B cell (primary cell): ENCODE data around the gene WDR12. TPM values are rescaled to one million over a fixed set of nuclear protein-coding genes. Genes with fewer than 3 reads are reported as not detected.

ENCODE experiments used
- ATAC-seq: fragments of 200-7000 bp; cut with Tn5 transposase; one replicate; pipeline ENCODE4 v1.10.0; 2021; ENCODE audit warnings: low read depth, mild to moderate bottlenecking, moderate number of reproducible peaks, moderate library complexity
- CTCF ChIA-PET: fragments of 350-600 bp; sonication (Branson Sonifier 250); formaldehyde crosslinking; loops from one replicate; lab custom pipeline; 2021; ENCODE audit warnings: antibody characterized with exemption, inconsistent platforms; lab: Charles Lee
- POLR2A ChIA-PET: fragments of 350-600 bp; sonication (Branson Sonifier 250); formaldehyde crosslinking; loops from one replicate; lab custom pipeline; 2021; ENCODE audit warnings: antibody characterized with exemption; lab: Charles Lee
- DNase-seq: peaks from one replicate; pipeline ENCODE4 v3.0.0; 2013
- H2AFZ ChIP-seq: 2 replicates; pipeline ENCODE4 v1.6.1; 2012; ENCODE audit warnings: mild to moderate bottlenecking, low read depth, low read length; ENCODE audit not compliant: insufficient read depth, poor library complexity, severe bottlenecking
- H3K27ac ChIP-seq, 2 donors: 1 replicate in 1 of 2; 2 replicates in 1 of 2; pipeline ENCODE4 v1.5.1; 2012 to 2013; ENCODE audit warnings: low read length in 2 of 2, mild to moderate bottlenecking in 2 of 2, moderate library complexity in 1 of 2
- H3K27me3 ChIP-seq, 4 experiments: fragments of 200-600 bp in 1 of 4; sonication (generic) in 1 of 4; replicated peaks in 1 of 4; 1 replicate in 2 of 4; 2 replicates in 2 of 4; pipeline versions ENCODE4 v1.6.1 to v1.7.0; 2013 to 2016; ENCODE audit warnings: low read length in 3 of 4, mild to moderate bottlenecking in 2 of 4, mixed read lengths in 1 of 4, moderate library complexity in 1 of 4; ENCODE audit not compliant: insufficient read depth in 4 of 4, control insufficient read depth in 3 of 4; ENCODE audit errors: control extremely low read depth in 1 of 4
- H3K36me3 ChIP-seq, 2 experiments: replicated peaks in 1 of 2; 1 replicate in 1 of 2; 2 replicates in 1 of 2; pipeline versions ENCODE4 v1.6.1 to v1.7.1; 2013; ENCODE audit warnings: low read length in 1 of 2; ENCODE audit not compliant: insufficient read depth in 2 of 2, control insufficient read depth in 1 of 2; ENCODE audit errors: control extremely low read depth in 1 of 2, extremely low read depth in 1 of 2
- H3K4me1 ChIP-seq, 2 donors: fragments of 200-600 bp in 1 of 2; sonication (generic) in 1 of 2; 1 replicate in 1 of 2; 2 replicates in 1 of 2; pipeline versions ENCODE4 v1.5.1 to v1.6.1; 2013 to 2017; ENCODE audit warnings: low read length in 2 of 2; ENCODE audit not compliant: control insufficient read depth in 2 of 2, insufficient read depth in 2 of 2
- H3K4me2 ChIP-seq: replicated peaks from 2 replicates; pipeline ENCODE3; 2012; ENCODE audit warnings: mild to moderate bottlenecking, low read depth, low read length; ENCODE audit not compliant: poor library complexity, severe bottlenecking
- H3K4me3 ChIP-seq, 5 experiments: fragments of 200-600 bp in 1 of 5; sonication (generic) in 1 of 5; 1 replicate in 3 of 5; 2 replicates in 2 of 5; pipeline versions ENCODE4 v1.5.1 to v1.7.0; 2011 to 2016; ENCODE audit warnings: low read length in 4 of 5, mild to moderate bottlenecking in 4 of 5, low read depth in 2 of 5, control low read depth in 1 of 5, moderate library complexity in 1 of 5; ENCODE audit not compliant: insufficient read depth in 1 of 5; ENCODE audit errors: control extremely low read depth in 1 of 5, extremely low read depth in 1 of 5
- H3K79me2 ChIP-seq: fragments of 200-600 bp; sonication (generic); one replicate; pipeline ENCODE4 v1.6.0; 2016; ENCODE audit warnings: low read length; ENCODE audit not compliant: control insufficient read depth, insufficient read depth
- H3K9ac ChIP-seq: fragments of 200-600 bp; sonication (generic); 2 replicates; pipeline ENCODE4 v1.6.1; 2017; ENCODE audit warnings: mild to moderate bottlenecking, low read length, moderate library complexity
- H3K9me3 ChIP-seq, 3 donors: one replicate each; pipeline versions ENCODE4 v1.6.1 to v1.7.1; 2013; ENCODE audit warnings: low read length in 2 of 3; ENCODE audit not compliant: control insufficient read depth in 2 of 3, insufficient read depth in 1 of 3; ENCODE audit errors: control extremely low read depth in 1 of 3
- H4K20me1 ChIP-seq: 2 replicates; pipeline ENCODE4 v1.6.0; 2012; ENCODE audit warnings: mild to moderate bottlenecking, low read length; ENCODE audit not compliant: insufficient read depth, control insufficient read depth, poor library complexity, severe bottlenecking
- H3K27ac Mint-ChIP-seq: one replicate; pipeline ENCODE4 v1.8.0; 2021; ENCODE audit warnings: mixed read lengths
- H3K27me3 Mint-ChIP-seq: one replicate; pipeline ENCODE4 v1.8.0; 2021; ENCODE audit warnings: mixed read lengths
- H3K4me1 Mint-ChIP-seq: one replicate; pipeline ENCODE4 v1.8.0; 2021; ENCODE audit warnings: mixed read lengths
- H3K4me3 Mint-ChIP-seq: one replicate; pipeline ENCODE4 v1.8.0; 2021; ENCODE audit warnings: mixed read lengths
- H3K9me3 Mint-ChIP-seq: one replicate; pipeline ENCODE4 v1.8.0; 2022; ENCODE audit warnings: mixed read lengths; ENCODE audit not compliant: insufficient read depth
- EZH2 ChIP-seq: IDR thresholded peaks from 2 replicates; pipeline ENCODE4 v1.6.1; 2012; ENCODE audit warnings: borderline replicate concordance, low read depth, mild to moderate bottlenecking, moderate library complexity, low read length; ENCODE audit not compliant: insufficient read depth, poor library complexity, severe bottlenecking
- WGBS: methylation state at CpG from one replicate; pipeline ENCODE4 v1.1.5; 2013; ENCODE audit warnings: missing lambda C conversion rate; ENCODE audit not compliant: insufficient coverage; 5-methylcytosine and 5-hydroxymethylcytosine counted together
- intact Hi-C: fragments of 100-400 bp; cut with micrococcal nuclease; formaldehyde crosslinking; loops from one replicate; pipeline ENCODE4 v1.10.0; 2022
- polyA minus RNA-seq: library from RNA; depleted of rRNA, polyadenylated mRNA; stranded (reverse); fragments of >200 nt; gene quantifications from 2 replicates; pipeline ENCODE4 v1.2.3, GENCODE V29; 2012
- polyA plus RNA-seq: library from polyadenylated mRNA; depleted of rRNA; stranded (reverse); fragments of >200 nt; gene quantifications from 2 replicates; pipeline ENCODE4 v1.2.3, GENCODE V29; 2012
- total RNA-seq, 2 donors: library from RNA; stranded (reverse); fragments of 120-200 nt in 1 of 2; gene quantifications; 1 replicate in 1 of 2; 2 replicates in 1 of 2; pipeline versions ENCODE4 v1.2.3 to v1.2.4, GENCODE V29; 2013 to 2022
- TF ChIP-seq, protein P1 (sequence below): fragments of 200-600 bp; IDR thresholded peaks from one replicate; pipeline ENCODE4 v1.8.0; 2022; ENCODE audit warnings: antibody characterized with exemption, mild to moderate bottlenecking

Gene WDR12
- total RNA-seq = 17.4 and 20.8 TPM in 2 replicates
- 23.7 TPM for total RNA-seq (2013)
- 7.1 and 7.3 TPM in 2 replicates for polyA plus RNA-seq
- polyA minus RNA-seq = 2.7 and 3.6 TPM in 2 replicates

DNA sequence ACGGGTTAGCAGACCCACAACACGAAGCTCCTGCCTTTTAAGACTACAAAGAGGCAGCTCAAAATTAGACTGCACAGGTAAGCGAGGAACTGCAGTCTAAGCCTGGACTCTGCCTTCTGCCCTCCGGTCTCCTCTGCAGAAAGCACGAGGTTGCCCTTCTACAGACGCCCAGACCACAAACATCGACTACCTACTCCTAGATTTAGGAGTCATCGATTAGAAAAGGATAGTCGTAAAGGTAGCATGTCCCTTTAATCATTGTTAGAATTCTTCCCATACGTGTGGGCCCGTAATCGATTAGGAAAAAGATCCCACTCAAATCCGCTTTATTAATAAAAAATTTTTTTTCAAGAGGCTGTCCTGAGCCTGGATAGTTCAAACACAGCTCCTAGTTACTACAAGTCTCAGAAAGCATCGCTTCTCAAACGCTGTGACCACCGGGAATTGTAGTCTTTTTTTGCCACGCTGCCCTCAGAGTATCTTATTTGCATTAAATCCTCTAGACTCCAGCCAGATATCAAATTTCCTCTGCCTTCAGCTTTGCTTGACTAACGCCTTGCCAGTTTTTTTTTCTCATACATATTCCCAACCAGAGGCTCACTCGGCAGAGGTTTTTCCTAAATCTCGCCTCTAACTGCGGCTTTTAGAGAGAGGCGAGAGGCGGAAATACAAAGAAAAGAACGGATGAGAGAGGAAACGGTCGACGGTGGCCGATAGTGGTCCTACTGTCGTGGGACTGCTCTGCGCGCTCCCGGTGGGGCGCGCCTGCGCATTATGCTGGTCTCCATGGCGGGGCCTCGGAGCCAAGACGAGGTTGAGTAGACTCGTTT, at the start of gene WDR12, which contains the start of gene CARF:
WDR12 (minus strand) TSS at position 162 of the 830 bp plus-strand sequence. CDS start 197 bp downstream, outside the sequence.
CARF (plus strand) TSS at position 764 of the 830 bp plus-strand sequence. CDS start 29,628 bp downstream, outside the sequence.
- no peaks in the 10 kb centered on the region for H3K27me3 ChIP-seq
- peaks cover 14% of the 10 kb centered on the region for H4K20me1 ChIP-seq
- DNase-seq (peak; percentile 96), ATAC-seq (peak; percentile 81)
- H3K4me2 ChIP-seq = peak within 1 kb of the TSS; percentile 83
- H3K4me1 ChIP-seq = peaks cover 5 to 11% of the 10 kb centered on the region in 2 donors
- intact Hi-C loops = loop anchor here (1.0 to 10.0 kb wide), 7 partner anchors 40 to 877 kb away; partner anchors contain the start of genes CYP20A1, FAM117B, FZD7 and ICA1L
- H3K4me3 Mint-ChIP-seq = peak within 1 kb of the TSS; percentile 99
- H3K79me2 ChIP-seq = peaks cover 37% of the 10 kb centered on the region
- no peaks in the 10 kb centered on the region for H3K9me3 Mint-ChIP-seq
- peaks cover 0 to 1% of the 10 kb centered on the region in 2 experiments for H3K36me3 ChIP-seq
- peak within 1 kb of the TSS; percentile 91 for H3K9ac ChIP-seq
- no peaks in the 10 kb centered on the region for H3K27me3 Mint-ChIP-seq
- ChIA-PET CTCF (interaction anchor here (0.9 to 3.5 kb wide), 3 partner anchors 41 to 417 kb away, joined by 3 to 15 read pairs (median 13); partner anchors contain the start of genes ABI2, CYP20A1 and ICA1L), POLR2A (interaction anchor here (0.6 to 2.5 kb wide), 5 partner anchors 8 to 327 kb away, joined by 3 to 10 read pairs (median 8); partner anchors contain the start of gene CYP20A1)
- no peaks in the 10 kb centered on the region for H3K9me3 ChIP-seq
- H3K27ac ChIP-seq = peak within 1 kb of the TSS; percentile 67 to 83
- peak within 1 kb of the TSS; percentile 52 to 100 (median 97) for H3K4me3 ChIP-seq
- H3K4me1 Mint-ChIP-seq = peaks cover 24% of the 10 kb centered on the region
- TF ChIP-seq, protein P1, sequence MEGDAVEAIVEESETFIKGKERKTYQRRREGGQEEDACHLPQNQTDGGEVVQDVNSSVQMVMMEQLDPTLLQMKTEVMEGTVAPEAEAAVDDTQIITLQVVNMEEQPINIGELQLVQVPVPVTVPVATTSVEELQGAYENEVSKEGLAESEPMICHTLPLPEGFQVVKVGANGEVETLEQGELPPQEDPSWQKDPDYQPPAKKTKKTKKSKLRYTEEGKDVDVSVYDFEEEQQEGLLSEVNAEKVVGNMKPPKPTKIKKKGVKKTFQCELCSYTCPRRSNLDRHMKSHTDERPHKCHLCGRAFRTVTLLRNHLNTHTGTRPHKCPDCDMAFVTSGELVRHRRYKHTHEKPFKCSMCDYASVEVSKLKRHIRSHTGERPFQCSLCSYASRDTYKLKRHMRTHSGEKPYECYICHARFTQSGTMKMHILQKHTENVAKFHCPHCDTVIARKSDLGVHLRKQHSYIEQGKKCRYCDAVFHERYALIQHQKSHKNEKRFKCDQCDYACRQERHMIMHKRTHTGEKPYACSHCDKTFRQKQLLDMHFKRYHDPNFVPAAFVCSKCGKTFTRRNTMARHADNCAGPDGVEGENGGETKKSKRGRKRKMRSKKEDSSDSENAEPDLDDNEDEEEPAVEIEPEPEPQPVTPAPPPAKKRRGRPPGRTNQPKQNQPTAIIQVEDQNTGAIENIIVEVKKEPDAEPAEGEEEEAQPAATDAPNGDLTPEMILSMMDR = no peak
- no peak for TF ChIP-seq EZH2
- 0% methylated on average over 22 of the region's 39 CpGs for WGBS
- H3K27ac Mint-ChIP-seq = peak within 1 kb of the TSS; percentile 99
- peak within 1 kb of the TSS; percentile 95 for H2AFZ ChIP-seq
